GM19438 (cell line): ENCODE data around the gene SLX4.

Experiments used
- ATAC-seq: cut with Tn5 transposase; IDR thresholded peaks from one replicate; pipeline ENCODE4 v1.9.1; 2021; ENCODE audit warnings: low read depth; ENCODE audit not compliant: unreplicated experiment

SLX4 gene

DNA sequence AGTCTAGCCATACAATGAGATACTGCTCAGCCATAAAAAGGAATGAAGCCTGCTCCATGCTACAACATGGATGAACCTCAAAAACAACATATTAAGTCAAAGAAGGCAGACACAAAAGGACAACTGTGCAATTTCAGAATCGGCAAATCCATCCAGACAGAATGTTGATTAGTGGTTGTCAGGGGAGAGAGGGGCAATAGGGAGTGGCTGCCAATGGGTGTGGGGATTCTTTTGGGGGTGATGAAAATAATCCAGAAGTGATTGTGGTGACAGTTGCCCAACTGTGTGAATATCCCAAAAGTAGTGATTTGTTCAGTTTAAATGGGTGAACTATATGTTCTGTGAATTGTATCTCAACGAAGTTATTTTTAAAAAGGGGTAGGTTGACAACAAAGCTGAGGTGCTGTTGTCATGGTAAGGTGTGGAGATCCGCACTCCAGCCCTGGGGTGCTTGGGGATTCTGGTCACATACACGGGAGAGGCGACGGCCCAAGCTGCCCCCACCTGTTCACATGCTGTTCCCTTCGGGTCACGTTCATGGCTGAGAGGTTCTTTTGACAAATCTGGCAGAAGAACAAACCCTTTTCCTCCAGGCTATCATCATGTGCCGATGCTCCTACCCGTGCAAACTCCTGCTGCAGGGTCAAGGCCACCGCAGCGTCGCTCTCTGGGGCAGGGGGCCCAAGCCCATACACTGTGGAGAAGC is 9.6 kb downstream of the SLX4 start:
- ATAC-seq = no peak

GRCh38 chr16:3599922-3600321 is 11.5 kb downstream of the SLX4 start:
- ATAC-seq = no peak

DNA sequence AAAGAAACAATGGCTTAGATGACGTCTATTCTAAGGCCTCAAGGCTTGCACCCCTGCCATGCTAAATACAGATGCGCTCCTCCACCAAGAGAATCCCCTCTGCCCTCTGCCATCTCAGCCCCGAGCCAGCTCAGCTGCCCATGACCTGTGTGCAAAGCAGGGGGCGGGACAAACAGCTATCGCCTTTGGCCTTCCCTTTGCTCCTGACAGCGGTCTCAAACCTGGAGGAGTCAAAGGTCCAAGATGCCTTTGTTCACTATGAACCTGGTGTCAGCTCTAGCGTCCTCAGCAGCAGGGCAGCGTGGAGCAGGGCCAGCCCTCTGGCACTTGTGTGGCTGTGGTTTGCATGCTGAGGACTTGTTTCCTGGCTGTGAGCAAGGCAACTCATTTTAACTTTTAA is 12.3 kb downstream of the SLX4 start:
- ATAC-seq = no peak

GRCh38 chr16:3598236-3598635 is 13.2 kb downstream of the SLX4 start:
- no peak for ATAC-seq

DNA sequence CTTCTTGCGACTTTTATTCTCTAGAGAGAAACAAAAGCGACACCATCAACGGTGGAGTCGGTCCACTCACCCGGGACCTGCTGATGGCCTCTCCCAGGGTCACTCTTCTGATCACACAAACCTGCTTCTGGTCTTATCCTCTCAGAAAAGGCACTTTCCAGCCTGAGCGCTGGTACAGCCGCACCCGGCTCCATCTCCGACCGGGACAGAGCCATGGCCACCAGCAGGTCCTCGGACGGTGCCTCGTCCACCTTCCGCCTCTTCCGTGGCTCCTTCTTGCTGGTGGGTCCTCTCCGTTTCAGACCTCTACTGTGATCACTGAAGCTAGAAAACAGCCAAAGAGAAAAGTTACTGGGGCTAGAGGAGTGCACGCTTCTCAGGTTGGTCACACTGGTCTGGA is 13.7 kb downstream of the SLX4 start:
- no peak for ATAC-seq

DNA sequence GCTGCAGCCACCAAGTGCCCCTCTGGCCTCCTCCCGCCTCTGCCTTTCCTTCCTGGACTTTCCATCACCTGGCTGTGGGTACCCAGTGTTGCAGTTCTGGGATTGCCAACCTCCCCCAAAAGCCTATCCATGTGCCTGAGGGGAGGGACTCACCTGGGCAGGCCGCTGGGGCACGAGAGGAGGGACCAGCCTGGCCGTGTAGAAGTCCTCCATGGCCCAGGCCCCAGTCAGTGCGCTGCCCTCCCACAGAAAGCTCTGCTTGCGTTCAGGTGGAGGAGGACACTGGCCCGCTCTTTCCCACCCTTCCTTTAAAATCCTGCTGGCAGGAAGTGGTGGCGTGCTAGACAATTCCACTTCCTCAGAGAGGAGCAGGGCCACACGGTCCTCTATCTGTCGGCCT is 14.2 kb downstream of the SLX4 start:
- no peak for ATAC-seq

DNA sequence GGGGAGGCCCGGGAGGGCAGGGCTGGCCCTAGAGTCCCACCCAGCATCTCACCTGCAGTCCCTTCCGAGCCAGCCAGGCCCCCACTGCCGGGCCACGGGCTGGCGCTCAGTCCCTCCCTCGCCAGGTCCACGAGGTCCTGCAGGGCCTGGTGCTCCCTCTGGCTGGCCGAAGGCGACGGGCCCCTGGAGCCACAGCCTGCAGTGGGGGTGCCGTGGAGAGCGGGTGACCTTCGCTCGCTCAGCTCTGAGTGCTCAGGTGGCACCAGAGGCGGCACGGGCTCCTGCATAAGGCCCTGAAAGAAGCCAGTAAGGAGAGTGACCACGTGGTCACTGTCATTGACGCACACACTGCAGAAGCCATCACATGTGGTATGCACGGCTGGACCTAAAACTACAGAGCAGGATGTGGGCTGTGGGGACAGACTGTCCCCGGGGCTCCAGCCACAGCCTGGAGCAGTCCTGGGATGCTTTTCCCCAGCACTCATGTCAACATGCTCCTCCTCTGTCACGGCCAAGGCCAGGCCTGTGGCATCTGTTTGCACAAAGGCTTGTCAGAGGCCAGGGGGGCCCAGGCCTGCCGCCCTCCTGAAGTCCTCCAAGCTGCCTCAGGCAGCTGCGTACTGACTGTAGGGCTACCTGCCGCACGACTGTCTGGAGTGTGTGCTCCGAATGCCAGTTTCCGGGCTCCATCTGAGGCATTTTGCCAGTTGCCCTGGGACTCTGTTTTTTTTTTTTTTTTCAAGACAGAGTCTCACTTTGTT is 15.1 kb downstream of the SLX4 start:
- no peak for ATAC-seq

- ATAC-seq = no peak
Observed at GRCh38 chr16:3595521-3596021, 15.8 kb downstream of the SLX4 start.

DNA sequence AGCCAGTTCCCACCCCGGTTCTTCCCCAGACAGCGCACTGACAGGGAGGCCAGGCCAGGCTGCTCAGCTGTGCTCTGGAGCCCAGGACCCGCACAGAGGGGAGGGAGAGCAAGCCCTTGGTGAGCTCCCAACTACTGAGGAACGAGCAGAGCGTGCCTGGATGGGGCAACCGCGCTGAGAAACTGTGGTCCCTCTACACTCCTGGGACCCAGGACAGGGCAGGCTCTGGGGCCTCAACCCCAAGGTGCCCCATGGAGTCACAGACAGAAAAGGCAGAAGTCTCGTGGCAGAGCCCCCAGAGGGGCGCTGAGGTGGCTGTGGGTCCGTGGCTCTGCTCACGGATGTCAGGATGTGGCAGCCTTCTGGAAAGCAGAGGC is 16.3 kb downstream of the SLX4 start:
- ATAC-seq = no peak

- ATAC-seq = no peak
Observed at GRCh38 chr16:3594316-3595109, 16.9 kb downstream of the SLX4 start.

DNA sequence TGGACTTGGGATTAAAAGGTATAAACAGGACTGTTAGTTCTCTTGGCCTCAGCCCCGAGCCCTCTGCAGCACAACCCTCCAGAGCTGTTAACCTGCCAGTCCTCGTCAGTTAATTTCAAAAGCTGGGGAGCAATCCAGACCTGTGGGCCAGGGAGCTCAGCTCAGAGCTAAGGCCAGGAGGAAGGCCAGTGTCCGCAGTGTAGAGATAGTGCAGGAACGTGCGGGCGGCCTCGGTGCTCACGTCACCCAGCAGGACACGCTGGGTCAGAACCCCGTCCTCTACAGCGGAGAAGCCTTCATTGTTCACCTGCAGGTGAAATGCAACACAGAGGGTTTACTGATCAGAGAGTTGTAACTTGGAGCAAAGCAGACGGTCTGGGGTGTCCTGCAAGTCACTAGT is 18.8 kb downstream of the SLX4 start:
- no peak for ATAC-seq

DNA sequence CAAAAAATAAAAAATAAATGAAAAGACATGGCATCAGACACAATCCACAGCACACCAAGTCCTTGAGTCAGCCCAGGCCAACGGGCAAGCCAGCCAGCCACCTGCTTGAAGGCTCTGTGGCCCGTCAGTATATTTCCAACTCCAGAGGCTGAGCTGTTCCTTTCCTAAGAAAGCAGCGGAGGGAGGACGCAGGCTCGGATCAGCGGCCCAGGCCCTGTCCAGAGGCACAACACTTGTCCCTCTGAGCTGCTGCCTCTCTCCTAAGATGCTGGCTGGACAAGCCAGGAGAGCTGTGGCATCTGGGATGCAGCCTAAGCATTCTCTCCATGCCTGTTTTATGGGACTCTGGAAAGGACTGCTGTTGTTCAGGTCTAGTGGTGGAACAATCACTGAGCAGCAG is 19.4 kb downstream of the SLX4 start:
- ATAC-seq = no peak

- ATAC-seq = no peak
Observed at GRCh38 chr16:3591436-3591803, 20.0 kb downstream of the SLX4 start.

GRCh38 chr16:3590736-3591435 is 20.5 kb downstream of the SLX4 start:
- ATAC-seq = no peak

GRCh38 chr16:3589991-3590701 is 21.3 kb downstream of the SLX4 start:
- ATAC-seq = no peak

- ATAC-seq = no peak
Observed at GRCh38 chr16:3589441-3589921, 21.9 kb downstream of the SLX4 start.

DNA sequence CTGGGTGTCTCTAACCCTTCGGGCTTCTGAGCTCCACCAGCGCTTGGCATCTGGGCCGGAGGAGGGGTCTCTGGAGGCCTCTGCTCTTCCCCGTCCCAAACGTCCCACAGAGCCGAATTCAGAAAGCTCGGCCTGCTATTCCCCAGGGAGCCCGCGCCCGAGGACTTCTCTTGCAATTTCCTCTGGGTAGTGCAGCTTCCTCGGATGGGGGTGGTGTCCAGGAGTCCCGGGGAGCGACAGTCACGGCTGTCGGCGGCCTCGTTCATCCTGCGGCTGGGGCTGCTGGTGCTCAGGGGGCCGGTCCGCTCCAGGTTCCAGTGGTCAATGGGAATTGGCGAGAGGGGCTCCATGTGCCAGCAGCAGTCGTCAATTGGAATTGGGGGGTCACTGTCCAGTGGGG is 22.4 kb downstream of the SLX4 start:
- no peak for ATAC-seq

GRCh38 chr16:3587547-3588110 is 23.8 kb downstream of the SLX4 start:
- ATAC-seq = peak; percentile 66

DNA sequence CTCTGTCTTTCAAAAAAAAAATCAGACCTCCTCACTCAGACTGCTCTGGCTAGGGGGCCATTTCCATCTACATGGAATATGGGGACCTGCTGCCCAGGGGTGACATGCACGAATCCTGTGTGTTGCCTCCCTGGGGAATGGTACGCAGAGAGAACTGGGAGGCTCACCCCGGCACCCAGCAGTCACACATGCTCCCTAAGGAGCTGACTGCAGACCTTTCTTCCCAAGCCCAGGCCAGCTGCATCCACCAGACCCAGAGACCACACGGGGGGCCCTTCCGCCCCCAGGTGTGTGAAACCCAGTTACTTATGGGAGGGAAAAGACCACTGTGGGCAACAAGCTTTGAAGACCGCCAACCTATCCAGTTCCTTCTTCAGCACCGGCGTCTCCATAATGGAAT is 27.0 kb downstream of the SLX4 start:
- ATAC-seq = no peak
